GM18526 (cell line): Measurements from ENCODE around the gene MORN1.

Experiments used
- POLR2A ChIP-seq: IDR thresholded peaks from 3 replicates; pipeline ENCODE4 v1.6.1; 2011; ENCODE audit not compliant: insufficient read length; ENCODE audit errors: extremely low read depth

MORN1 gene

GRCh38 chr1:2375923-2376260 is 15.5 kb downstream of the MORN1 start:
- TF ChIP-seq POLR2A = no peak

GRCh38 chr1:2375246-2375922 is 16.0 kb downstream of the MORN1 start:
- TF ChIP-seq POLR2A = no peak

DNA sequence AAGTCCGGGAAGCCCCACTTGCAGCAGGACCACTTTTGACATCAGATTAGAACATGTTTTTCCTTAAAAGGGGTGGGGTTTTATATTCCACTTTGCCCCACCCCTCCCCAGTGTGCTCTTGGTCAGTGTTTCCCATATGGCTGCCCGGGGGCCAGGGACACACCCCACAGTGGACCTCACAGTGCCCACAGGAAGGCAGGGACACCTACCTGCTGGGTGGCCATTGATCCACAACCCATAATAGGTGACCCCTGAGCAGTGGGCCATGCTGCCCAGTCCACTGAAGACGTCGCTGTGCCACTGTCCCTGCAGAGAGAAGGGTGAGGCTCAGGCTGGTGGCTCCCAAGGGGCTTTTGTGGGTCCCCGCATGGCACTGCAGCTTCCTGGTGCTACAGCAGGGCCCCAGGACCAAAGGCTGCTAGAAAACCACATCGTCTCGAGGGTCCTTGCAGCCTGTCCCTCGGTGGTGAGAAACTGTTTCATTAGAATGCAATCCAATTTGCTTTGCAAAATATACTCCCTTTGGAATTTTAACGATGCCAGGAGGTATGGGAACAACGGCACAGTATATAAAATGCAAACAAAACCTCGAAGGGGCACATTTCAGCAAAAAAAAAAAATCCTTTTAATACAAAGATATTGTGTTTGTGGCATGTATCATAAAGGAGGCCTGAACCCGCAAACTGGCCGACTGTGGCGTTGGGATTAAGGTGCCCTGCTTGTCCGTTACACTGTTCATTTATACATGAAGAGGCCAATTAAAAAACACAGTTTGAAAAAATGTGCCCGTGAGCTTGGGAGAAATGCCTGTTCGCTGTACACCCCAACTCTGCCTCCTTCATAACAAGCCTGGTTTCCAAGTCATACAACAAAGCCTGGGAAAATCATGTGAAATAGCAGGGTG is 16.9 kb downstream of the MORN1 start:
- no peak for TF ChIP-seq POLR2A

DNA sequence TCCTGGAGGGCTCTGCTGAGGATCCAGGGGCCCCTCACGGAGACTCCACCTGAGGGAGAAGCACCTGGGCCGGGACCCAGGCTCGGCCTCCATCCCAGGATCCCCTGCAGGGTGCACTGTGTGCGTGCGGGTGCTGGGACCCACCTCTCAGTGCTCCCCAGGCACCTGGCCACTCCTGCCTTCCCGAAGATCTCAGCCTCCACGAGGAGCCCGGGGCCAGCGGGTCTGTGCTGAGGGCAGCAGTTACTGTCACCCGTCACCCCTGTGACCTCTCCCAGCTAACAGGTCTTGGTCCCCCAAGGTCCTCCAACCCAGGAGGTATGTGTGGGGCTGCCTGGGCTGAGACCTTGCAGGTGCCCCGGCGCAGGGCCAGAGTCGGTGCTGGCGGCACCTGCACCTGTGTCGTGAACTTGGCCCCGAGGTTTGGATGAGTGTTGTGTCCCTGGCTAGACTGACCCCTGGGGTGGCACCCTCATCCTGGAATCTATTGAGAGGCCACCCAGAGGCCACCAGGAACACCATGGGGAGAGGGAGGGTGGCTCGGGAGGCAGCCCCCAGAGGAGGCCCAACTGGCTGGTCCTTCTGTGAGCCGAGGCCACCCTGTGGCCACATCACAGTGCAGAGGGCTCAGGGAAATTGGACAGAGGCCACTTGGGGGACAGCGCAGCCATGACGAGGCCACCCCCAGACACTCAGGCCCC is 17.7 kb downstream of the MORN1 start:
- TF ChIP-seq POLR2A = no peak

- no peak for TF ChIP-seq POLR2A
Measured at GRCh38 chr1:2372551-2373490, 18.5 kb downstream of the MORN1 start.

- no peak for TF ChIP-seq POLR2A
Measured at GRCh38 chr1:2368053-2368744, 23.2 kb downstream of the MORN1 start.

DNA sequence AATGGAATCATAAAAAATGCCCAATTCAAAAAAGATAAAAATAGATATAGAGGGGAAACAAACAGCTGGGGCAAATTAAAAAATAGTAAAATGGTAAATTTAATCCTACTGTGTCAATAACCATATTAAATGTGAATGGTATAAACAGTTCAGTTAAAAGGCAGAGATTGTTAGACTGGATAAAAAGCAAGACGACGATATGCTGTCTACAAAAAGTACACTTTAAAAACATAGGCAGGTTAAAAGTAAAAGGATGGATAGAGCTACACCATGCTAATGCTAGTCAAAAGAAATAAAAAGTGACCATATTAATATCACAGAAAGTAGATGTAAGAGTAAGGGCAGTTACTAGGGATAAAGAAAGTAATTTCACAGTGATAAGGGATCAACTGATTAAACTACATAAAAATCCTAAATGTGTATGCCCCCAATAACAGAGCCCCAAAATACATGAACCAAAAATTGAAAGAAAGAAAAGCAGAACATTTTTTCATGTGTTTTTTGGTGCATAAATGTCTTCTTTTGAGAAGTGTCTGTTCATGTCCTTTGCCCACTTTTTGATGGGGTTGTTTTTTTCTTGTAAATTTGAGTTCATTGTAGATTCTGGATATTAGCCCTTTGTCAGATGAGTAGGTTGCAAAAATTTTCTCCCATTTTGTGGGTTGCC is 27.4 kb downstream of the MORN1 start:
- TF ChIP-seq POLR2A = no peak

DNA sequence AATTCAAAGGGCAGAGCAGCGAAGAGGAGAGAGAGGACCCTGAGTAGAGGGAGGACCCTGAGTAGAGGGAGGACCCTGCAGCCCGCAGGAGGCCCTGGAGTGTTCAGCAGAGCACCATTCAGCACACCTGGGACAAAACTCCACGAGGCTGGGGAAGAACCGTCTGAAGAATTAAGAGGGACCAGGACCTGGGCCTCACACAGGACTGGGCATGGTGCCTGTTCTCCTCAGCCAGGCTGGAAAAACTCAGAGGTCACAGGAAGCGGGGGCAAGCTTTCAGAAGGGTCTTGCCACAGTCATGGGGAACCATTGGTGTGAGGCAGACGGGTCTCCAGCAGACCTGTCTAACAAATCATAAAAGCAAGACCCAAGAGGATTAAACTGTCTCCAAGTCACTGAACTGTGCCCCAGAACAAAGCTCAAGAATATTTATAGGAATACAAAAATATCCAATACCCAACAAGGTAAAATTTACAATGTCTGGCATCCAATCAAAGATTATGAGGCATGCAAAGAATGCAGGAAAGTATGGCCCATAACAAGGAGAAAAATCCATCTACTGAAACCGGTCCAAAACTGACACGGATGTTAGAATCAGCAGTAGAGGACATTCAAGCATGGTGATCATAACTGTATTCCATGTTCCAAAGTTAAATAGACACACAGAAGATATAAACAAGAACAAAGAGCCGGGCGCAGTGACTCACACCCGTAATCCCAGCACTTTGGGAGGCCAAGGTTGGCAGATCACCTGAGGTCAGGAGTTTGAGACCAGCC is 30.6 kb downstream of the MORN1 start:
- TF ChIP-seq POLR2A = no peak

- TF ChIP-seq POLR2A = no peak
Measured at GRCh38 chr1:2358651-2359640, 32.4 kb downstream of the MORN1 start.

DNA sequence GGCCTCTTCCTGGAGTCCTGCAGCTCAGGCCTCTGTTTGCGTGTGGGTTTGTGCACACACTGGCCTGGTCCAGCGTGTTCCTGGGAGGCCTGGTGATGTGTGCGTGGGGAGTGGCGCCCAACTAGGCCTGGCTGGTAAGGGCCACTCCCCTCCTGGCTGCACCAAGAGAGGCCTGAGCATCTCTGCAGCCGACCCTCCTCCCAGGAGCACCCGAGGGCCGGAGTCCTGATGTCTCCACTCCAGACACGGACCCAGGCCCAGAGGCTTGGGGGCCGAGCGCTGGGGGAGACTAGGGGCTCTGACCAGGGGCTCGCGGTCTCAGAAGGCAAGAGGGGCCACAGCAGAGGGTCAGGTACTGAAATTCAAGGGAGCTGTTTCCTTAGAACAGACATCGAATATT is 33.3 kb downstream of the MORN1 start:
- TF ChIP-seq POLR2A = no peak

- no peak for TF ChIP-seq POLR2A
Measured at GRCh38 chr1:2356911-2357845, 34.2 kb downstream of the MORN1 start.

GRCh38 chr1:2356401-2356800 is 35.0 kb downstream of the MORN1 start:
- no peak for TF ChIP-seq POLR2A
